Retinal pigment epithelial cell (primary cell): Measurements from ENCODE around the gene INTS14.

ENCODE experiments used
- DNase-seq: peaks from one replicate; pipeline ENCODE4 v3.0.0-alpha.2; 2010; ENCODE audit warnings: low read depth
- H3K4me3 ChIP-seq: 2 replicates; pipeline ENCODE4 v1.5.1; 2011; ENCODE audit warnings: mild to moderate bottlenecking, low read length, control low read depth, moderate library complexity
- TF ChIP-seq, protein P1 (sequence below): conservative IDR thresholded peaks from 2 replicates; pipeline ENCODE4 v1.5.1; 2011; ENCODE audit warnings: low read depth, low read length, control low read depth, inconsistent platforms

INTS14 gene

GRCh38 chr15:65603134-65603533, 7.8 kb downstream of the INTS14 start:
- TF ChIP-seq, protein P1, sequence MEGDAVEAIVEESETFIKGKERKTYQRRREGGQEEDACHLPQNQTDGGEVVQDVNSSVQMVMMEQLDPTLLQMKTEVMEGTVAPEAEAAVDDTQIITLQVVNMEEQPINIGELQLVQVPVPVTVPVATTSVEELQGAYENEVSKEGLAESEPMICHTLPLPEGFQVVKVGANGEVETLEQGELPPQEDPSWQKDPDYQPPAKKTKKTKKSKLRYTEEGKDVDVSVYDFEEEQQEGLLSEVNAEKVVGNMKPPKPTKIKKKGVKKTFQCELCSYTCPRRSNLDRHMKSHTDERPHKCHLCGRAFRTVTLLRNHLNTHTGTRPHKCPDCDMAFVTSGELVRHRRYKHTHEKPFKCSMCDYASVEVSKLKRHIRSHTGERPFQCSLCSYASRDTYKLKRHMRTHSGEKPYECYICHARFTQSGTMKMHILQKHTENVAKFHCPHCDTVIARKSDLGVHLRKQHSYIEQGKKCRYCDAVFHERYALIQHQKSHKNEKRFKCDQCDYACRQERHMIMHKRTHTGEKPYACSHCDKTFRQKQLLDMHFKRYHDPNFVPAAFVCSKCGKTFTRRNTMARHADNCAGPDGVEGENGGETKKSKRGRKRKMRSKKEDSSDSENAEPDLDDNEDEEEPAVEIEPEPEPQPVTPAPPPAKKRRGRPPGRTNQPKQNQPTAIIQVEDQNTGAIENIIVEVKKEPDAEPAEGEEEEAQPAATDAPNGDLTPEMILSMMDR: no peak
- DNase-seq: no peak
- H3K4me3 ChIP-seq: no peak overlapping the region

- H3K4me3 ChIP-seq: no peak overlapping the region
- no peak for DNase-seq
Measured at GRCh38 chr15:65599677-65600076, 11.3 kb downstream of the INTS14 start.

DNA sequence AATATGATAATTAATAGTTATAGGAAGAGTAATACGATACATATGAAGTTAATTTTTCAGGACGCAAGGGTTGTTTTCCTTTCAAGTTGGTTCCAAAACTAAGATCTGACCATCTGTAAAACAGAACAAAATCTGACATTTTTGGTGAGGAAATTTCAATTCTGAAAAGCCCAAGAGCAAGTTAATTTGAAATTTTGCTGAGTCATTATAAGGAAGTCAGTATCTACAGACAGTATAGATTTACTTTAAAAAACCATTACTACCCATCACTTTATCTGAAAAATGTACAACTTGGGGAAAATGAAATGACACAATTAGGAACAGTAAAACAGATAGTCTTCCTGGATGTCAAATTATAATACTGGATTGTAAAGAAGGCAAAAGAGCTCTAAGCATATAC, 12.5 kb downstream of the INTS14 start:
- no peak overlapping the region for H3K4me3 ChIP-seq
- TF ChIP-seq, protein P1: no peak
- DNase-seq: no peak

More at GRCh38 chr15:65599677-65600076, 11.3 kb downstream of the INTS14 start:
- TF ChIP-seq, protein P1: no peak

GRCh38 chr15:65595960-65596359, 15.0 kb downstream of the INTS14 start:
- TF ChIP-seq, protein P1: peak; percentile 50
- DNase-seq: no peak
- H3K4me3 ChIP-seq: no peak overlapping the region

DNA sequence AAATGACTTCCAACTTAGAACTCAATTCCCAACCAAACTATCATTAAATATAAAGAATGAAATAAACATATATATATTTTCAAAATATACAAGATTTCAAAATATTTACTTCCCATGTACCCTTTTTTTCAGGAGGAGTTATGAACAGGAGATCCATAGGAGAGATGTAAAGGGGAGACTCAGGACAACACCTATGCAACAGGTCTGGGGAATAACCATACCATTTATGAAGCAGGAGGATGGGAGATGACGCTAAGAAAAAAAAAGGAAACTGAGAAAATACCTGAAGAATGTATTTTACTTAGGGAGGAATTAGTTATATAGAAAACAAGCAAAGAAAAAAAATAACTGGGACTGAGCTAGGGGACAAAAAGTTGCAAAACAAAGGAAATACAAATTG, 23.8 kb downstream of the INTS14 start:
- no peak for DNase-seq
- no peak overlapping the region for H3K4me3 ChIP-seq
- TF ChIP-seq, protein P1: no peak

DNA sequence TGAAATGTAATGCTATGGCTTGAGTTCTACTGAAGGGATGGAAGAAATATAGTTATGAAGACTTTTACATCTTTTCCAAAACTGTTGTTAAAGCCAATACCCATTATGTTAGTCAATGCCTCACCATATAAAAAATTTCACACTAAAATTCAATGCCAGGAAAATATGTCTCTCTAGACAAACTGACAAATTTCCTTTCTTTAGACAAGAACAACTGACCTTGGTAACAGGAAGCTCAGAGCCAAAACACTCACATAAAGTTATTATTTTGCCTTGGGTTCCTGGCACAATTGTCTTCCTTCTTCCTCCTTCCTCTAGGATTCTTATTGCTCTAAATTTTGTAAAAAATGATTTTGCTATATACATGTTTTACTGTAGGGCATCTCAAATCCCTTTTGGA, 26.7 kb downstream of the INTS14 start:
- H3K4me3 ChIP-seq: no peak overlapping the region
- no peak for DNase-seq
- TF ChIP-seq, protein P1: no peak

GRCh38 chr15:65583701-65584100, 27.2 kb downstream of the INTS14 start:
- TF ChIP-seq, protein P1: no peak
- peak; percentile 14 for DNase-seq
- H3K4me3 ChIP-seq: no peak overlapping the region
